HuH-7 (cell line): ENCODE results near the gene TMEM168.
"Not testable (repeated sequence)": the region's sequence is repeated elsewhere in the genome, so short reads cannot be mapped to it uniquely, and the experiment has no call there.

Experiments used
- DNase-seq: peaks from one replicate; pipeline ENCODE4 v3.0.0; 2011; ENCODE audit warnings: low spot score

Gene TMEM168

GRCh38 chr7:112779667-112780066 lies 10.5 kb downstream of the TMEM168 start:
- no peak for DNase-seq

GRCh38 chr7:112777406-112777805 lies 12.8 kb downstream of the TMEM168 start:
- DNase-seq: no peak

GRCh38 chr7:112771166-112771565 lies 19.0 kb downstream of the TMEM168 start:
- DNase-seq: no peak

- DNase-seq: no peak
Observed at GRCh38 chr7:112770051-112770450, 20.1 kb downstream of the TMEM168 start.

GRCh38 chr7:112765105-112765504 lies 25.1 kb downstream of the TMEM168 start:
- no peak for DNase-seq

GRCh38 chr7:112763996-112764395 lies 26.2 kb downstream of the TMEM168 start:
- DNase-seq: no peak

- no peak for DNase-seq
Observed at GRCh38 chr7:112763298-112763697, 26.9 kb downstream of the TMEM168 start.

GRCh38 chr7:112759905-112760304 lies 30.3 kb downstream of the TMEM168 start:
- DNase-seq: no peak

- DNase-seq: no peak
Observed at GRCh38 chr7:112757337-112757736, 32.9 kb downstream of the TMEM168 start.

GRCh38 chr7:112753298-112753697 lies 36.9 kb downstream of the TMEM168 start:
- no peak for DNase-seq

- DNase-seq: no peak
Observed at GRCh38 chr7:112752576-112752975, 37.6 kb downstream of the TMEM168 start.

- no peak for DNase-seq
Observed at GRCh38 chr7:112749775-112750174, 40.4 kb downstream of the TMEM168 start.

- no peak for DNase-seq
Observed at GRCh38 chr7:112748381-112748780, 41.8 kb downstream of the TMEM168 start.

GRCh38 chr7:112745635-112746034 lies 44.6 kb downstream of the TMEM168 start:
- no peak for DNase-seq

GRCh38 chr7:112744818-112745217 lies 45.4 kb downstream of the TMEM168 start:
- DNase-seq: no peak

GRCh38 chr7:112743811-112744210 lies 46.4 kb downstream of the TMEM168 start:
- DNase-seq: no peak

- DNase-seq: no peak
Observed at GRCh38 chr7:112740667-112741066, 49.5 kb downstream of the TMEM168 start.

- no peak for DNase-seq
Observed at GRCh38 chr7:112739436-112740180, 50.6 kb downstream of the TMEM168 start.

GRCh38 chr7:112735261-112735660 lies 54.9 kb downstream of the TMEM168 start:
- DNase-seq: no peak

GRCh38 chr7:112731324-112731723 lies 58.9 kb downstream of the TMEM168 start:
- DNase-seq: not testable (repeated sequence)

GRCh38 chr7:112726076-112726475 lies 64.1 kb downstream of the TMEM168 start:
- DNase-seq: no peak

GRCh38 chr7:112723416-112723815 lies 66.8 kb downstream of the TMEM168 start:
- DNase-seq: no peak

GRCh38 chr7:112721366-112721765 lies 68.8 kb downstream of the TMEM168 start:
- DNase-seq: no peak

- no peak for DNase-seq
Observed at GRCh38 chr7:112715525-112715924, 74.7 kb downstream of the TMEM168 start.
